ENCODE results near the gene ATE1.
"Not testable (repeated sequence)": the region's sequence is repeated elsewhere in the genome, so short reads cannot be mapped to it uniquely, and the experiment has no call there.

DNA sequence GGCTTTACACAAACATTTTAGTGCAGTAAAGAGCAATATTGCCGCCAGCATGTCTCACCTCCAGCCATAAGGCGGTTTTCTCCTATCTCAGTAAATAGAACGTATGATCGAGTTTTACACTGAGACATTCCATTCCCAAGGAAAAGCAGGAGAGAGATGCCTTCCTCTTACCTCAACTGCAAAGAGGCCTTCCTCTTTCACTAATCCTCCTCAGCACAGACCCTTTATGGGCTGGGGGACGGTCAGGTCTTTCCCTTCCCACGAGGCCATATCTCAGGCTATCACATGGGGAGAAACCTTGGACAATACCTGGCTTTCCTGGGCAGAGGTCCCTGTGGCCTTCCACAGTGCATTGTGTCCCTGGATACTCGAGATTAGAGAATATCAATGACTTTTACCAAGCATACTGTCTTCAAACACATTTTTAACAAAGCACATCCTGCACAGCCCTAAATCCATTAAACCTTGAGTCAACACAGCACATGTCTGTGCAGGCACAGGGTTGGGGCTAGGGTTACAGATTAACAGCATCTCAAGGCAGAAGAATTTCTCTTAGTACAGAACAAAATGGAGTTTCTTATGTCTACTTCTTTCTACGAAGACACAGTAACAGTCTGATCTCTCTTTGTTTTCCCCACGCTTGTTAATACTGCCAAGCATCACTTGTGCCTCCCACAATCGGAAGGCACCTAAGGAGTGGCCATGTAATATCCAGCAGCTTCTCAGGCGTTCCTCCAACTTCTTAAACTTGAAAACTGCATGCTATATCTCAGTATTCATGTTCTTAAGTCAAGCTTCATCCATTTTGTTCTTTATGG lies 2.6 kb upstream of the ATE1 start:
- TF ChIP-seq, protein P1, sequence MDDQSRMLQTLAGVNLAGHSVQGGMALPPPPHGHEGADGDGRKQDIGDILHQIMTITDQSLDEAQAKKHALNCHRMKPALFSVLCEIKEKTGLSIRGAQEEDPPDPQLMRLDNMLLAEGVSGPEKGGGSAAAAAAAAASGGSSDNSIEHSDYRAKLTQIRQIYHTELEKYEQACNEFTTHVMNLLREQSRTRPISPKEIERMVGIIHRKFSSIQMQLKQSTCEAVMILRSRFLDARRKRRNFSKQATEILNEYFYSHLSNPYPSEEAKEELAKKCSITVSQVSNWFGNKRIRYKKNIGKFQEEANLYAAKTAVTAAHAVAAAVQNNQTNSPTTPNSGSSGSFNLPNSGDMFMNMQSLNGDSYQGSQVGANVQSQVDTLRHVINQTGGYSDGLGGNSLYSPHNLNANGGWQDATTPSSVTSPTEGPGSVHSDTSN (IDR thresholded peaks at IDR 0.05), result not testable (repeated sequence)
- TF ChIP-seq, protein P2, sequence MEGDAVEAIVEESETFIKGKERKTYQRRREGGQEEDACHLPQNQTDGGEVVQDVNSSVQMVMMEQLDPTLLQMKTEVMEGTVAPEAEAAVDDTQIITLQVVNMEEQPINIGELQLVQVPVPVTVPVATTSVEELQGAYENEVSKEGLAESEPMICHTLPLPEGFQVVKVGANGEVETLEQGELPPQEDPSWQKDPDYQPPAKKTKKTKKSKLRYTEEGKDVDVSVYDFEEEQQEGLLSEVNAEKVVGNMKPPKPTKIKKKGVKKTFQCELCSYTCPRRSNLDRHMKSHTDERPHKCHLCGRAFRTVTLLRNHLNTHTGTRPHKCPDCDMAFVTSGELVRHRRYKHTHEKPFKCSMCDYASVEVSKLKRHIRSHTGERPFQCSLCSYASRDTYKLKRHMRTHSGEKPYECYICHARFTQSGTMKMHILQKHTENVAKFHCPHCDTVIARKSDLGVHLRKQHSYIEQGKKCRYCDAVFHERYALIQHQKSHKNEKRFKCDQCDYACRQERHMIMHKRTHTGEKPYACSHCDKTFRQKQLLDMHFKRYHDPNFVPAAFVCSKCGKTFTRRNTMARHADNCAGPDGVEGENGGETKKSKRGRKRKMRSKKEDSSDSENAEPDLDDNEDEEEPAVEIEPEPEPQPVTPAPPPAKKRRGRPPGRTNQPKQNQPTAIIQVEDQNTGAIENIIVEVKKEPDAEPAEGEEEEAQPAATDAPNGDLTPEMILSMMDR (IDR thresholded peaks at IDR 0.05), result not testable (repeated sequence)
- TF ChIP-seq, protein P3, sequence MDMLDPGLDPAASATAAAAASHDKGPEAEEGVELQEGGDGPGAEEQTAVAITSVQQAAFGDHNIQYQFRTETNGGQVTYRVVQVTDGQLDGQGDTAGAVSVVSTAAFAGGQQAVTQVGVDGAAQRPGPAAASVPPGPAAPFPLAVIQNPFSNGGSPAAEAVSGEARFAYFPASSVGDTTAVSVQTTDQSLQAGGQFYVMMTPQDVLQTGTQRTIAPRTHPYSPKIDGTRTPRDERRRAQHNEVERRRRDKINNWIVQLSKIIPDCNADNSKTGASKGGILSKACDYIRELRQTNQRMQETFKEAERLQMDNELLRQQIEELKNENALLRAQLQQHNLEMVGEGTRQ (IDR thresholded peaks at IDR 0.05), result not testable (repeated sequence)
- TF ChIP-seq HOXB5 (CRISPR knock-in tag; IDR thresholded peaks at IDR 0.05); GATA3 (IDR thresholded peaks at IDR 0.05; ENCODE audit: borderline replicate concordance); JUNB (IDR thresholded peaks at IDR 0.05); MAZ (IDR thresholded peaks at IDR 0.05; ENCODE audit: borderline replicate concordance, low read depth, low read length); POLR2A (IDR thresholded peaks at IDR 0.05; ENCODE audit: low read length); RFX5 (IDR thresholded peaks at IDR 0.05): not testable (repeated sequence)

Data from A549 (cell line).